HG03342 (cell line): ENCODE results near the gene CD4.
"Not testable (repeated sequence)": the region's sequence is repeated elsewhere in the genome, so short reads cannot be mapped to it uniquely, and the experiment has no call there.

Source experiments
- ATAC-seq: cut with Tn5 transposase; IDR thresholded peaks from one replicate; pipeline ENCODE4 v1.9.1; 2021; ENCODE audit warnings: mild to moderate bottlenecking, moderate library complexity; ENCODE audit not compliant: unreplicated experiment

The CD4 gene

GRCh38 chr12:6866163-6866919, 77.0 kb downstream of the CD4 start:
- ATAC-seq = no peak

GRCh38 chr12:6866920-6867412, 77.6 kb downstream of the CD4 start:
- ATAC-seq = peak; percentile 5

GRCh38 chr12:6867413-6868210, 78.3 kb downstream of the CD4 start, which contains the start of gene TPI1:
Gene TPI1 (plus strand): TSS chr12:6867531. CDS start chr12:6867567, 36 bp downstream.
- ATAC-seq = peak; percentile 40

- no peak for ATAC-seq
Observed at GRCh38 chr12:6868211-6869048, 79.1 kb downstream of the CD4 start.

- ATAC-seq = no peak
Observed at GRCh38 chr12:6869049-6870021, 80.0 kb downstream of the CD4 start.

GRCh38 chr12:6870304-6870703, 81.0 kb downstream of the CD4 start:
- ATAC-seq = not testable (repeated sequence)
